HCT116 (cell line): ENCODE results near the gene MYBL2.
"Not testable (repeated sequence)": the region's sequence is repeated elsewhere in the genome, so short reads cannot be mapped to it uniquely, and the experiment has no call there.

ENCODE experiments used
- CBX3 ChIP-seq: IDR thresholded peaks from 2 replicates; pipeline ENCODE4 v1.6.1; 2012; ENCODE audit warnings: low read depth
- EZH2 ChIP-seq: fragments of 200-600 bp; sonication (generic); IDR thresholded peaks from 2 replicates; pipeline ENCODE4 v1.6.1; 2017; ENCODE audit warnings: antibody characterized with exemption, mixed run types
- EZH2phosphoT487 ChIP-seq: fragments of 200-600 bp; IDR thresholded peaks from 2 replicates; pipeline ENCODE4 v1.6.1; 2018; ENCODE audit warnings: antibody characterized with exemption, borderline replicate concordance
- FOSL1 ChIP-seq: IDR thresholded peaks from 2 replicates; pipeline ENCODE4 v1.6.1; 2012; ENCODE audit warnings: low read depth
- JUND ChIP-seq: IDR thresholded peaks from 2 replicates; pipeline ENCODE4 v1.6.1; 2012
- POLR2A ChIP-seq: IDR thresholded peaks from 2 replicates; pipeline ENCODE4 v1.7.0; 2011; ENCODE audit warnings: borderline replicate concordance; ENCODE audit not compliant: insufficient read depth, insufficient read length; ENCODE audit errors: extremely low read depth
- POLR2AphosphoS5 ChIP-seq: IDR thresholded peaks from 2 replicates; pipeline ENCODE4 v1.6.1; 2011; ENCODE audit warnings: mild to moderate bottlenecking, low read depth, low read length, moderate library complexity
- SIN3A ChIP-seq: IDR thresholded peaks from 2 replicates; pipeline ENCODE4 v1.6.1; 2012; ENCODE audit warnings: low read depth
- ZFX ChIP-seq: fragments of 450-650 bp; IDR thresholded peaks from 2 replicates; pipeline ENCODE4 v1.6.1; 2017
- TF ChIP-seq, protein P1 (sequence below): IDR thresholded peaks from 2 replicates; pipeline ENCODE4 v1.6.1; 2012; ENCODE audit warnings: low read depth
- TF ChIP-seq, protein P2 (sequence below), 3 experiments: fragments of 200-600 bp in 1 of 3; sonication (generic) in 1 of 3; IDR thresholded peaks in 2 of 3; conservative IDR thresholded peaks in 1 of 3; 2 replicates each; pipeline ENCODE4 v1.5.1; 2012 to 2017; ENCODE audit warnings: low read depth in 2 of 3, low read length in 2 of 3, antibody characterized with exemption in 1 of 3, borderline replicate concordance in 1 of 3, control low read depth in 1 of 3, mild to moderate bottlenecking in 1 of 3, mixed read lengths in 1 of 3, mixed run types in 1 of 3, moderate library complexity in 1 of 3; ENCODE audit not compliant: insufficient read depth in 1 of 3
- TF ChIP-seq, protein P3 (sequence below): IDR thresholded peaks from 2 replicates; pipeline ENCODE4 v1.6.1; 2011; ENCODE audit warnings: mild to moderate bottlenecking, low read length, moderate library complexity; ENCODE audit not compliant: insufficient replicate concordance; ENCODE audit errors: extremely low read depth
- TF ChIP-seq, protein P4 (sequence below): IDR thresholded peaks from 2 replicates; pipeline ENCODE4 v1.6.1; 2012

DNA sequence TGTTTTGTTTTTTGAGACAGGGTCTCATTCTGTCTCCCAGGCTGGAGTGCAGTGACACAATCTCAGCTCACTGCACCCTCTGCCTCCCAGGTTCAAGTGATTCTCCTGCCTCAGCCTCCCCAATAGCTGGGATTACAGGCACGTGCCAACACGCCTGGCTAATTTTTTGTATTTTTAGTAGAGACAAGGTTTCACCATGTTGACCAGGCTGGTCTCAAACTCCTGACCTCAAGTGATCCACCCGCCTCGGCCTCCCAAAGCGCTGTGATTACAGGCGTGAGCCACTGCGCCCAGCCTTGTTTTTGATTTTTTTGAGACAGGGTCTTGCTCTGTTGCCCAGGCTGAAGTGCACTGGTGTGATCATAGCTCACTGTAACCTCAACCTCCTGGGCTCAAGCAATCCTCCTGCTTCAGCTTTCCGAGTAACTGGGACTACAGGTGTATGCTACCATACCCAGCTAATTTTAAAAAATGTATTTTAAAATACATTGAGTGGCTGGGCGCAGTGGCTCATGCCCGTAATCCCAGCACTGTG lies 15.2 kb upstream of the MYBL2 start:
- not testable (repeated sequence) for TF ChIP-seq CBX3, EZH2, FOSL1, POLR2A, SIN3A, ZFX, EZH2phosphoT487, JUND, POLR2AphosphoS5
- TF ChIP-seq, protein P1, sequence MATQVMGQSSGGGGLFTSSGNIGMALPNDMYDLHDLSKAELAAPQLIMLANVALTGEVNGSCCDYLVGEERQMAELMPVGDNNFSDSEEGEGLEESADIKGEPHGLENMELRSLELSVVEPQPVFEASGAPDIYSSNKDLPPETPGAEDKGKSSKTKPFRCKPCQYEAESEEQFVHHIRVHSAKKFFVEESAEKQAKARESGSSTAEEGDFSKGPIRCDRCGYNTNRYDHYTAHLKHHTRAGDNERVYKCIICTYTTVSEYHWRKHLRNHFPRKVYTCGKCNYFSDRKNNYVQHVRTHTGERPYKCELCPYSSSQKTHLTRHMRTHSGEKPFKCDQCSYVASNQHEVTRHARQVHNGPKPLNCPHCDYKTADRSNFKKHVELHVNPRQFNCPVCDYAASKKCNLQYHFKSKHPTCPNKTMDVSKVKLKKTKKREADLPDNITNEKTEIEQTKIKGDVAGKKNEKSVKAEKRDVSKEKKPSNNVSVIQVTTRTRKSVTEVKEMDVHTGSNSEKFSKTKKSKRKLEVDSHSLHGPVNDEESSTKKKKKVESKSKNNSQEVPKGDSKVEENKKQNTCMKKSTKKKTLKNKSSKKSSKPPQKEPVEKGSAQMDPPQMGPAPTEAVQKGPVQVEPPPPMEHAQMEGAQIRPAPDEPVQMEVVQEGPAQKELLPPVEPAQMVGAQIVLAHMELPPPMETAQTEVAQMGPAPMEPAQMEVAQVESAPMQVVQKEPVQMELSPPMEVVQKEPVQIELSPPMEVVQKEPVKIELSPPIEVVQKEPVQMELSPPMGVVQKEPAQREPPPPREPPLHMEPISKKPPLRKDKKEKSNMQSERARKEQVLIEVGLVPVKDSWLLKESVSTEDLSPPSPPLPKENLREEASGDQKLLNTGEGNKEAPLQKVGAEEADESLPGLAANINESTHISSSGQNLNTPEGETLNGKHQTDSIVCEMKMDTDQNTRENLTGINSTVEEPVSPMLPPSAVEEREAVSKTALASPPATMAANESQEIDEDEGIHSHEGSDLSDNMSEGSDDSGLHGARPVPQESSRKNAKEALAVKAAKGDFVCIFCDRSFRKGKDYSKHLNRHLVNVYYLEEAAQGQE, result not testable (repeated sequence)
- TF ChIP-seq, protein P2, sequence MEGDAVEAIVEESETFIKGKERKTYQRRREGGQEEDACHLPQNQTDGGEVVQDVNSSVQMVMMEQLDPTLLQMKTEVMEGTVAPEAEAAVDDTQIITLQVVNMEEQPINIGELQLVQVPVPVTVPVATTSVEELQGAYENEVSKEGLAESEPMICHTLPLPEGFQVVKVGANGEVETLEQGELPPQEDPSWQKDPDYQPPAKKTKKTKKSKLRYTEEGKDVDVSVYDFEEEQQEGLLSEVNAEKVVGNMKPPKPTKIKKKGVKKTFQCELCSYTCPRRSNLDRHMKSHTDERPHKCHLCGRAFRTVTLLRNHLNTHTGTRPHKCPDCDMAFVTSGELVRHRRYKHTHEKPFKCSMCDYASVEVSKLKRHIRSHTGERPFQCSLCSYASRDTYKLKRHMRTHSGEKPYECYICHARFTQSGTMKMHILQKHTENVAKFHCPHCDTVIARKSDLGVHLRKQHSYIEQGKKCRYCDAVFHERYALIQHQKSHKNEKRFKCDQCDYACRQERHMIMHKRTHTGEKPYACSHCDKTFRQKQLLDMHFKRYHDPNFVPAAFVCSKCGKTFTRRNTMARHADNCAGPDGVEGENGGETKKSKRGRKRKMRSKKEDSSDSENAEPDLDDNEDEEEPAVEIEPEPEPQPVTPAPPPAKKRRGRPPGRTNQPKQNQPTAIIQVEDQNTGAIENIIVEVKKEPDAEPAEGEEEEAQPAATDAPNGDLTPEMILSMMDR (IDR thresholded peaks at IDR 0.05 in 2 of 3, conservative IDR thresholded peaks at IDR 0.05 in 1 of 3; ENCODE audit: borderline replicate concordance in 1 of 3, insufficient read depth in 1 of 3, low read depth in 2 of 3, low read length in 2 of 3), result not testable (repeated sequence)
- TF ChIP-seq, protein P3, sequence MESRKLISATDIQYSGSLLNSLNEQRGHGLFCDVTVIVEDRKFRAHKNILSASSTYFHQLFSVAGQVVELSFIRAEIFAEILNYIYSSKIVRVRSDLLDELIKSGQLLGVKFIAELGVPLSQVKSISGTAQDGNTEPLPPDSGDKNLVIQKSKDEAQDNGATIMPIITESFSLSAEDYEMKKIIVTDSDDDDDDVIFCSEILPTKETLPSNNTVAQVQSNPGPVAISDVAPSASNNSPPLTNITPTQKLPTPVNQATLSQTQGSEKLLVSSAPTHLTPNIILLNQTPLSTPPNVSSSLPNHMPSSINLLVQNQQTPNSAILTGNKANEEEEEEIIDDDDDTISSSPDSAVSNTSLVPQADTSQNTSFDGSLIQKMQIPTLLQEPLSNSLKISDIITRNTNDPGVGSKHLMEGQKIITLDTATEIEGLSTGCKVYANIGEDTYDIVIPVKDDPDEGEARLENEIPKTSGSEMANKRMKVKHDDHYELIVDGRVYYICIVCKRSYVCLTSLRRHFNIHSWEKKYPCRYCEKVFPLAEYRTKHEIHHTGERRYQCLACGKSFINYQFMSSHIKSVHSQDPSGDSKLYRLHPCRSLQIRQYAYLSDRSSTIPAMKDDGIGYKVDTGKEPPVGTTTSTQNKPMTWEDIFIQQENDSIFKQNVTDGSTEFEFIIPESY, result not testable (repeated sequence)
- TF ChIP-seq, protein P4, sequence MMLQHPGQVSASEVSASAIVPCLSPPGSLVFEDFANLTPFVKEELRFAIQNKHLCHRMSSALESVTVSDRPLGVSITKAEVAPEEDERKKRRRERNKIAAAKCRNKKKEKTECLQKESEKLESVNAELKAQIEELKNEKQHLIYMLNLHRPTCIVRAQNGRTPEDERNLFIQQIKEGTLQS, result not testable (repeated sequence)
